BLaER1 (cell line): ENCODE data around the gene SPG11.

Source experiments
- H3K27ac ChIP-seq: shearing (Covaris generic); formaldehyde crosslinking; 2 replicates; pipeline ENCODE4 v1.8.1; 2022
- H3K27me3 ChIP-seq: shearing (Covaris generic); formaldehyde crosslinking; 2 replicates; pipeline ENCODE4 v1.8.1; 2022
- H3K36me3 ChIP-seq: shearing (Covaris generic); formaldehyde crosslinking; 2 replicates; pipeline ENCODE4 v1.8.1; 2022
- H3K4me1 ChIP-seq: shearing (Covaris generic); formaldehyde crosslinking; 2 replicates; pipeline ENCODE4 v1.8.1; 2022
- H3K4me2 ChIP-seq: shearing (Covaris generic); formaldehyde crosslinking; 2 replicates; pipeline ENCODE4 v1.8.1; 2022
- H3K4me3 ChIP-seq: shearing (Covaris generic); formaldehyde crosslinking; 2 replicates; pipeline ENCODE4 v1.8.1; 2022
- H3K9ac ChIP-seq: shearing (Covaris generic); formaldehyde crosslinking; 2 replicates; pipeline ENCODE4 v1.8.1; 2022
- H3K9me3 ChIP-seq: shearing (Covaris generic); formaldehyde crosslinking; 2 replicates; pipeline ENCODE4 v1.8.1; 2022
- H4K20me1 ChIP-seq: shearing (Covaris generic); formaldehyde crosslinking; 2 replicates; pipeline ENCODE4 v1.8.1; 2022
- Cebpa-rat ChIP-seq: shearing (Covaris generic); IDR thresholded peaks from 2 replicates; pipeline ENCODE4 v1.8.1; 2022

Gene SPG11

GRCh38 chr15:44591326-44591725 lies 72.1 kb downstream of the SPG11 start:
- no peak overlapping the region for H3K27ac ChIP-seq
- no peak overlapping the region for H3K4me2 ChIP-seq
- TF ChIP-seq Cebpa-rat: no peak
- peaks cover 77% of the 10 kb centered on the region for H3K36me3 ChIP-seq
- no peaks in the 10 kb centered on the region for H3K9me3 ChIP-seq
- no peaks in the 10 kb centered on the region for H3K27me3 ChIP-seq
- H3K4me1 ChIP-seq: peaks cover 14% of the 10 kb centered on the region
- H3K4me3 ChIP-seq: no peak overlapping the region
- no peaks in the 10 kb centered on the region for H4K20me1 ChIP-seq
- H3K9ac ChIP-seq: no peak overlapping the region

- Histone ChIP-seq H3K4me1 (peaks cover 6% of the 10 kb centered on the region), H3K9ac (no peak overlapping the region), H3K36me3 (peaks cover 83% of the 10 kb centered on the region), H3K9me3 (no peaks in the 10 kb centered on the region), H4K20me1 (no peaks in the 10 kb centered on the region), H3K27me3 (no peaks in the 10 kb centered on the region), H3K27ac (no peak overlapping the region), H3K4me3 (no peak overlapping the region), H3K4me2 (no peak overlapping the region)
- TF ChIP-seq Cebpa-rat: no peak
These were observed 74.9 kb downstream of the SPG11 start for GRCh38 chr15:44588541-44588940.

GRCh38 chr15:44585633-44586032 lies 77.8 kb downstream of the SPG11 start:
- no peak overlapping the region for H3K4me2 ChIP-seq
- no peaks in the 10 kb centered on the region for H4K20me1 ChIP-seq
- no peaks in the 10 kb centered on the region for H3K9me3 ChIP-seq
- no peaks in the 10 kb centered on the region for H3K4me1 ChIP-seq
- no peak for TF ChIP-seq Cebpa-rat
- peaks cover 82% of the 10 kb centered on the region for H3K36me3 ChIP-seq
- H3K27me3 ChIP-seq: no peaks in the 10 kb centered on the region
- H3K9ac ChIP-seq: no peak overlapping the region
- no peak overlapping the region for H3K27ac ChIP-seq
- H3K4me3 ChIP-seq: no peak overlapping the region

- Histone ChIP-seq H3K27me3 (no peaks in the 10 kb centered on the region), H3K4me1 (peaks cover 1% of the 10 kb centered on the region), H3K9ac (no peak overlapping the region), H3K9me3 (no peaks in the 10 kb centered on the region), H3K27ac (no peak overlapping the region), H3K4me3 (no peak overlapping the region), H4K20me1 (no peaks in the 10 kb centered on the region), H3K36me3 (peaks cover 77% of the 10 kb centered on the region), H3K4me2 (no peak overlapping the region)
- no peak for TF ChIP-seq Cebpa-rat
These were observed 79.2 kb downstream of the SPG11 start for GRCh38 chr15:44584162-44584749.

GRCh38 chr15:44580105-44580504 lies 83.4 kb downstream of the SPG11 start:
- Histone ChIP-seq H3K27ac (no peak overlapping the region), H3K36me3 (peaks cover 50% of the 10 kb centered on the region), H3K9me3 (no peaks in the 10 kb centered on the region), H3K27me3 (no peaks in the 10 kb centered on the region), H3K4me3 (no peak overlapping the region), H4K20me1 (no peaks in the 10 kb centered on the region), H3K4me1 (peaks cover 19% of the 10 kb centered on the region), H3K9ac (no peak overlapping the region), H3K4me2 (no peak overlapping the region)
- no peak for TF ChIP-seq Cebpa-rat

- Histone ChIP-seq H3K27me3 (no peaks in the 10 kb centered on the region), H4K20me1 (no peaks in the 10 kb centered on the region), H3K4me2 (no peak overlapping the region), H3K27ac (no peak overlapping the region), H3K4me1 (peaks cover 19% of the 10 kb centered on the region), H3K9me3 (no peaks in the 10 kb centered on the region), H3K4me3 (no peak overlapping the region), H3K9ac (no peak overlapping the region), H3K36me3 (peaks cover 44% of the 10 kb centered on the region)
- no peak for TF ChIP-seq Cebpa-rat
These were observed 88.7 kb downstream of the SPG11 start for GRCh38 chr15:44574734-44575133.

- Histone ChIP-seq H3K4me2 (no peak overlapping the region), H3K4me1 (peaks cover 9% of the 10 kb centered on the region), H3K36me3 (peaks cover 51% of the 10 kb centered on the region), H3K9ac (no peak overlapping the region), H3K9me3 (no peaks in the 10 kb centered on the region), H3K27ac (no peak overlapping the region), H4K20me1 (no peaks in the 10 kb centered on the region), H3K4me3 (no peak overlapping the region), H3K27me3 (no peaks in the 10 kb centered on the region)
- no peak for TF ChIP-seq Cebpa-rat
These were observed 90.1 kb downstream of the SPG11 start for GRCh38 chr15:44573386-44573785.

GRCh38 chr15:44570361-44570760 lies 93.1 kb downstream of the SPG11 start:
- Histone ChIP-seq H4K20me1 (no peaks in the 10 kb centered on the region), H3K9me3 (peaks cover 5% of the 10 kb centered on the region), H3K36me3 (peaks cover 75% of the 10 kb centered on the region), H3K4me1 (no peaks in the 10 kb centered on the region), H3K4me3 (no peak overlapping the region), H3K9ac (no peak overlapping the region), H3K4me2 (no peak overlapping the region), H3K27me3 (no peaks in the 10 kb centered on the region), H3K27ac (no peak overlapping the region)
- TF ChIP-seq Cebpa-rat: no peak

GRCh38 chr15:44569316-44569715 lies 94.1 kb downstream of the SPG11 start:
- H3K27ac ChIP-seq: no peak overlapping the region
- no peak for TF ChIP-seq Cebpa-rat
- H3K36me3 ChIP-seq: peaks cover 75% of the 10 kb centered on the region
- H3K9ac ChIP-seq: no peak overlapping the region
- peaks cover 15% of the 10 kb centered on the region for H3K9me3 ChIP-seq
- H3K4me3 ChIP-seq: no peak overlapping the region
- no peaks in the 10 kb centered on the region for H3K27me3 ChIP-seq
- H3K4me1 ChIP-seq: no peaks in the 10 kb centered on the region
- no peaks in the 10 kb centered on the region for H4K20me1 ChIP-seq
- H3K4me2 ChIP-seq: no peak overlapping the region

GRCh38 chr15:44568338-44568737 lies 95.1 kb downstream of the SPG11 start:
- TF ChIP-seq Cebpa-rat: no peak
- Histone ChIP-seq H3K9me3 (peaks cover 25% of the 10 kb centered on the region), H3K4me2 (no peak overlapping the region), H3K4me3 (no peak overlapping the region), H3K9ac (no peak overlapping the region), H4K20me1 (no peaks in the 10 kb centered on the region), H3K27ac (no peak overlapping the region), H3K36me3 (peaks cover 77% of the 10 kb centered on the region), H3K4me1 (no peaks in the 10 kb centered on the region), H3K27me3 (no peaks in the 10 kb centered on the region)

GRCh38 chr15:44566155-44566540 lies 97.3 kb downstream of the SPG11 start:
- H3K9me3 ChIP-seq: peaks cover 28% of the 10 kb centered on the region
- H3K4me1 ChIP-seq: no peaks in the 10 kb centered on the region
- TF ChIP-seq Cebpa-rat: no peak
- no peak overlapping the region for H3K4me3 ChIP-seq
- H3K36me3 ChIP-seq: peaks cover 92% of the 10 kb centered on the region
- H3K4me2 ChIP-seq: no peak overlapping the region
- no peak overlapping the region for H3K27ac ChIP-seq
- H3K9ac ChIP-seq: no peak overlapping the region
- H4K20me1 ChIP-seq: no peaks in the 10 kb centered on the region
- no peaks in the 10 kb centered on the region for H3K27me3 ChIP-seq
